IMR-90 (cell line): ENCODE data around the gene RGS17. TPM values are rescaled to one million over a fixed set of nuclear protein-coding genes. Genes with fewer than 3 reads are reported as not detected.

ENCODE experiments used
- ATAC-seq: fragments of 200-7000 bp; cut with Tn5 transposase; 2 replicates; pipeline ENCODE4 v1.9.1; 2020; ENCODE audit warnings: low read depth, mild to moderate bottlenecking, moderate library complexity
- BruUV-seq: library from RNA; stranded (reverse); fragments of 400-500 nt; replicated peaks from 2 replicates; lab custom pipeline; 2021; lab: Mats Ljungman, UMichigan
- CTCF ChIA-PET: fragments of 300-600 bp; formaldehyde crosslinking; extraction: SDS; loops from one replicate; lab custom pipeline; 2021; ENCODE audit warnings: antibody characterized with exemption; lab: Yijun Ruan, JAX
- POLR2A ChIA-PET: fragments of 300-600 bp; sonication (Branson Sonifier 250); formaldehyde crosslinking; loops from one replicate; lab custom pipeline; 2022; ENCODE audit warnings: antibody characterized with exemption; ENCODE audit not compliant: unreplicated experiment; lab: Charles Lee
- DNase-seq: peaks from one replicate; pipeline ENCODE4 v3.0.0; 2013
- H2AFZ ChIP-seq: replicated peaks from 2 replicates; pipeline ENCODE3; 2013; ENCODE audit warnings: low read length, mild to moderate bottlenecking; ENCODE audit not compliant: poor library complexity
- H2AK5ac ChIP-seq: 2 replicates; pipeline ENCODE4 v1.6.1; 2013; ENCODE audit warnings: low read depth, low read length, inconsistent platforms
- H2AK9ac ChIP-seq: replicated peaks from 2 replicates; pipeline ENCODE3; 2013; ENCODE audit warnings: mild to moderate bottlenecking, low read depth, low read length, moderate library complexity; ENCODE audit not compliant: poor library complexity
- H2BK120ac ChIP-seq: 2 replicates; pipeline ENCODE4 v1.6.1; 2013; ENCODE audit warnings: low read depth, low read length, inconsistent platforms
- H2BK15ac ChIP-seq: 3 replicates; pipeline ENCODE4 v1.6.1; 2013; ENCODE audit warnings: low read depth, low read length, inconsistent platforms
- H2BK20ac ChIP-seq: 2 replicates; pipeline ENCODE4 v1.6.1; 2013; ENCODE audit warnings: low read depth, mild to moderate bottlenecking, inconsistent platforms, low read length, moderate library complexity
- H2BK5ac ChIP-seq: 2 replicates; pipeline ENCODE4 v1.6.1; 2013; ENCODE audit warnings: mild to moderate bottlenecking, low read depth, low read length, inconsistent platforms; ENCODE audit not compliant: poor library complexity, severe bottlenecking
- H3K14ac ChIP-seq: replicated peaks from 2 replicates; pipeline ENCODE4 v1.6.1; 2013; ENCODE audit warnings: low read depth, low read length, inconsistent platforms
- H3K18ac ChIP-seq: 2 replicates; pipeline ENCODE4 v1.6.1; 2013; ENCODE audit warnings: low read depth, low read length, control low read depth
- H3K23ac ChIP-seq: 2 replicates; pipeline ENCODE4 v1.6.1; 2013; ENCODE audit warnings: low read depth, low read length, inconsistent platforms
- H3K27ac ChIP-seq: 2 replicates; pipeline ENCODE4 v1.5.1; 2013; ENCODE audit warnings: mild to moderate bottlenecking, control low read depth, low read length; ENCODE audit not compliant: insufficient read depth
- H3K27me3 ChIP-seq: 2 replicates; pipeline ENCODE4 v1.6.1; 2013; ENCODE audit warnings: low read length; ENCODE audit not compliant: control insufficient read depth, insufficient read depth
- H3K36me3 ChIP-seq: 2 replicates; pipeline ENCODE4 v1.6.1; 2013; ENCODE audit warnings: low read length, mixed read lengths; ENCODE audit not compliant: control insufficient read depth, insufficient read depth
- H3K4ac ChIP-seq: 2 replicates; pipeline ENCODE4 v1.6.1; 2013; ENCODE audit warnings: low read depth, low read length, inconsistent platforms
- H3K4me1 ChIP-seq: 2 replicates; pipeline ENCODE4 v1.6.1; 2013; ENCODE audit warnings: low read length, mixed read lengths; ENCODE audit not compliant: control insufficient read depth, insufficient read depth
- H3K4me2 ChIP-seq: 2 replicates; pipeline ENCODE4 v1.6.1; 2013; ENCODE audit warnings: low read depth, mild to moderate bottlenecking, control low read depth, low read length, moderate library complexity
- H3K4me3 ChIP-seq: 2 replicates; pipeline ENCODE4 v1.5.1; 2013; ENCODE audit warnings: low read depth, mild to moderate bottlenecking, control low read depth, low read length, moderate library complexity; ENCODE audit not compliant: insufficient read depth
- H3K56ac ChIP-seq: 2 replicates; pipeline ENCODE4 v1.6.1; 2013; ENCODE audit warnings: low read length, inconsistent platforms; ENCODE audit not compliant: insufficient read depth; ENCODE audit errors: extremely low read depth
- H3K79me1 ChIP-seq, 2 experiments: 2 replicates each; pipeline ENCODE4 v1.6.1; 2013; ENCODE audit warnings: low read length in 2 of 2, inconsistent platforms in 1 of 2, low read depth in 1 of 2
- H3K9ac ChIP-seq: 2 replicates; pipeline ENCODE4 v1.6.1; 2013; ENCODE audit warnings: low read depth, low read length, control low read depth
- H3K9me1 ChIP-seq: 2 replicates; pipeline ENCODE4 v1.6.1; 2013; ENCODE audit warnings: low read length, inconsistent platforms; ENCODE audit not compliant: insufficient read depth
- H3K9me3 ChIP-seq: 2 replicates; pipeline ENCODE4 v1.6.1; 2013; ENCODE audit warnings: low read length; ENCODE audit not compliant: control insufficient read depth, insufficient read depth
- H4K20me1 ChIP-seq: 2 replicates; pipeline ENCODE4 v1.6.1; 2013; ENCODE audit warnings: low read length, inconsistent platforms; ENCODE audit not compliant: insufficient read depth
- H4K5ac ChIP-seq: 2 replicates; pipeline ENCODE4 v1.6.1; 2013; ENCODE audit warnings: mild to moderate bottlenecking, low read depth, low read length, control low read depth
- H4K8ac ChIP-seq, 2 experiments: 2 replicates each; pipeline ENCODE4 v1.6.1; 2013; ENCODE audit warnings: low read depth in 2 of 2, low read length in 2 of 2, control low read depth in 1 of 2, inconsistent platforms in 1 of 2
- H4K91ac ChIP-seq: 2 replicates; pipeline ENCODE4 v1.6.1; 2013; ENCODE audit warnings: low read depth, low read length, inconsistent platforms; ENCODE audit not compliant: insufficient read depth
- SMC3 ChIP-seq: fragments of 150-350 bp; IDR thresholded peaks from 2 replicates; pipeline ENCODE4 v1.6.1; 2016; ENCODE audit warnings: low read depth, mild to moderate bottlenecking, antibody characterized with exemption, low read length, moderate library complexity
- dilution Hi-C: fragments of 300-500 bp; cut with HindIII; formaldehyde crosslinking; loops from one replicate; pipeline ENCODE4 v1.14.3; 2018; ENCODE audit warnings: low sequenced_read_pairs; ENCODE audit not compliant: unreplicated experiment
- in situ Hi-C: fragments of 300-500 bp; cut with MboI; formaldehyde crosslinking; loops from 3 replicates; pipeline ENCODE4 v1.14.3; 2019; ENCODE audit warnings: low sequenced_read_pairs, inconsistent platforms, mixed read lengths
- intact Hi-C: fragments of 100-400 bp; cut with micrococcal nuclease; formaldehyde crosslinking; loops from 2 replicates; pipeline ENCODE4 v1.10.0; 2022
- polyA plus RNA-seq, 3 experiments: library from polyadenylated mRNA; depleted of rRNA; stranded (reverse); fragments of >200 nt; gene quantifications; 2 replicates each; pipeline ENCODE4 v1.2.3, GENCODE V29; 2012; ENCODE audit warnings: low replicate concordance in 1 of 3
- total RNA-seq: library from RNA; depleted of rRNA; stranded (reverse); fragments of >200 nt; gene quantifications from 2 replicates; pipeline ENCODE4 v1.2.3, GENCODE V29; 2012

The RGS17 gene
- total and polyA plus RNA-seq, 2 of the 4 experiments (the other 2 are of a cell fraction) = 0.75 to 1.4 TPM

- no TSS peak for BruUV-seq
These were observed 137.2 kb downstream of the RGS17 start for GRCh38 chr6:152993847-152994246.

More at GRCh38 chr6:152993847-152994246, 137.2 kb downstream of the RGS17 start:
- ATAC-seq (no peak), DNase-seq (no peak)
- H3K4me2 ChIP-seq = no peak overlapping the region
- in situ Hi-C loops (no loop called here), intact Hi-C loops (no loop called here), dilution Hi-C loops (no loop called here)
- H3K9me1 ChIP-seq = no peaks in the 10 kb centered on the region
- H2AFZ ChIP-seq = no peak overlapping the region
- no peak overlapping the region for H2AK5ac ChIP-seq
- H3K23ac ChIP-seq = no peak overlapping the region
- H3K14ac ChIP-seq = no peak overlapping the region
- no peak overlapping the region for H4K8ac ChIP-seq
- no peak overlapping the region for H2BK20ac ChIP-seq
- H3K79me1 ChIP-seq = peaks cover 7 to 18% of the 10 kb centered on the region in 2 experiments
- TF ChIP-seq SMC3 = no peak
- H3K27ac ChIP-seq = no peak overlapping the region
- no peak overlapping the region for H2BK5ac ChIP-seq
- peaks cover 19% of the 10 kb centered on the region for H3K36me3 ChIP-seq
- no peak overlapping the region for H4K91ac ChIP-seq
- H3K9ac ChIP-seq = no peak overlapping the region
- no peak overlapping the region for H3K18ac ChIP-seq
- no peak overlapping the region for H2BK120ac ChIP-seq
- H2AK9ac ChIP-seq = no peak overlapping the region
- no peaks in the 10 kb centered on the region for H3K4me1 ChIP-seq
- H3K4me3 ChIP-seq = no peak overlapping the region
- H4K20me1 ChIP-seq = peaks cover 6% of the 10 kb centered on the region
- H3K27me3 ChIP-seq = no peaks in the 10 kb centered on the region
- ChIA-PET CTCF (no interaction called here), POLR2A (no interaction called here)
- H4K5ac ChIP-seq = no peak overlapping the region
- H3K56ac ChIP-seq = no peak overlapping the region
- no peak overlapping the region for H3K4ac ChIP-seq
- no peaks in the 10 kb centered on the region for H3K9me3 ChIP-seq
- no peak overlapping the region for H2BK15ac ChIP-seq
